ENCODE data around the gene PDE8B.
A peak's percentile ranks its signal among the peaks of the same experiment; 100 is the strongest.

- peak in 2 of 6 experiments; percentile 8 to 14 for TF ChIP-seq CTCF (IDR thresholded peaks at IDR 0.05)
- no peak for TF ChIP-seq POLR2A (IDR thresholded peaks at IDR 0.05)
Measured at GRCh38 chr5:77218263-77218662, 7.8 kb downstream of the PDE8B start.

All from esophagus squamous epithelium (tissue), 4 donors.